SK-N-MC (cell line): Measurements from ENCODE around the gene MFSD8.

Source experiments
- EZH2 ChIP-seq: fragments of 200-600 bp; sonication (generic); IDR thresholded peaks from one replicate; pipeline ENCODE4 v1.6.1; 2017; ENCODE audit warnings: antibody characterized with exemption
- POLR2AphosphoS5 ChIP-seq: IDR thresholded peaks from 2 replicates; pipeline ENCODE4 v1.6.1; 2012; ENCODE audit warnings: mild to moderate bottlenecking, low read depth, low read length, borderline replicate concordance

DNA sequence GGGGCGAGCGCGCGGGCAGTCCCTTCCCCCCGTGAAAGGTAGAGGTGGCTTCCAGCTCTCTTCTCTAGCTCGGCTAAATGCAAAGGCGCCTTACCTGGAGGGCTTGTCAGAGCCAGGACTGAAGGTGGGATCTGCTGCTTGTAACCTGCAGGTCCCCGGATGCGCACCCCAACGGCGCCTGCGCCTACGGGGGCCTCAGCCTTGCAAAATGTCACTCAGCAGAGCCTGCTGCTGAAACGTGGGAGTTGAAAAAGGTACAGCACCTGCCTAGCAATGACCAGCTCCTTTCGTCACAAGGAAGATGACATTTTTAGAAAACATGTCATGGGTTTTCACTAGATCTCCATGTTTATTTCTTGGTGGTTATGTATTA, 816 bp upstream of the MFSD8 start:
- no peak for TF ChIP-seq EZH2
- TF ChIP-seq POLR2AphosphoS5: no peak
